Measurements from ENCODE around the gene ABL2.
A peak's percentile ranks its signal among the peaks of the same experiment; 100 is the strongest.
"Not testable (repeated sequence)": the region's sequence is repeated elsewhere in the genome, so short reads cannot be mapped to it uniquely, and the experiment has no call there.

ABL2 gene

DNA sequence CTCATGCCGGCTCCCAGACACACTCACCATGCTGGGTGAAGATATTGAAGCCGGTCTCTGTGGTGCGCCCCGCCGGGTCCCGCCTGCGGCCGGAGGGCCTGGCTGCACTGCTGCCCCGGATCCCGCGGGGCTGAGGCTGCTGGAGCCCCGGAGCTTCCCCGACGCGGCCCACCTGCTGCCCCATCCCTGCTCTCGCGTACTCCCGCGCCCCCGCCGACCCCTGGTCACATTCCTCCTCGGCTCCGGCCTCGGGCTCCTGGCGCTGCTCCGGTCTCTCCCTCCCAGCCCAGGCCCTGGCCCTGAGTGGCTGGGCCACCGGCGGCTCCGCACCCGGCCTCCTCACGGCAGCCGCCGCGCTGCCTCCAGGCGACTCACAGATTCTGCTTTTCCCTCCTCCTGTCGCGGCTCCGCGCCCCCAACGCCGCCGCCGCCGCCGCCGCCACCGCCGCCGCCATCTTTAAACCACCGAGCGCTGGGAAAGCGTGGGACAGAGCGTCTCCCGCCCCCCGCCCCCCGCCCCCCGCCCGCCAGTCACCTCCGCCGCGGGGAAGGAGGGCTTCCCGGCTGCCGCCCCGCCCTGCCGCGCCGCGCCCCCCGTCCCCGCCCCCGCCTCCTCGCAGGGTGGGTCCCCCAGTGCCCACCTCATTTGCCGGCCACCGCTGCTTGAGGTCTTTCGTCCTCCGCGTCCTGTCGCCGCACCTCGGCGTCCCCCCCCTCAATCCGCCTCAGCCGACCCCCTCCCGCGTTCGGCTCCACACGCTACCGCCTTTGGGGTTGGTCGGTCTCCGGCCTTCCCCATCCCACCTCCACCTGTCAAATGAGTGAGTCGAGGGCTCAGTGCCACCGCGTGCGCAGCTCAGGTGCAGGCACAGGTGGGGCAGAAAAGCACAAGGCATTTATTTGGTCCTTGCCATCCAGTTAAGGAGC is at the start of gene ABL2:
TSS of gene ABL2 (minus strand) at position 464 of the 927 bp plus-strand sequence. CDS start at position 184, 280 bp downstream.
- DNase-seq (ENCODE audit: low read depth) = peak; percentile 56

DNA sequence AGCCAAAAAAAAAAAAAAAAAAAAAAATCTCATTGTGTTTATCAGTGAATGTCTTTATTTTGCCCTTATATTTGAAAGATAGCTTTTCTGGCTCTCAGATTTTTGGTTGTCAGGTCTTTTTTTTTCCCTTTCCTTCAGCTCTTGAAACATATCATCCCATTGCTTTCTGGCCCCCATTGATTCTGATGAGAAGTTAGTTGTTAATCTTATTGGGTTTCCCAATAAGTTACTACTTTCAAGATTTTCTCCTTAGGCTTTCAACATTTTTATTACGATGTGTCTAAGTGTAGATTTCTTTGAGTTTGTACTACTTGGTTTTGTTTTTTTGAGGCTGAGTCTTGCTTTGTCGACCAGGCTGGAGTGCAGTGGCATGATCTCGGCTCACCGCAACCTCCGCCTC is 49.4 kb upstream of the ABL2 start:
- no peak for DNase-seq (ENCODE audit: low read depth)

DNA sequence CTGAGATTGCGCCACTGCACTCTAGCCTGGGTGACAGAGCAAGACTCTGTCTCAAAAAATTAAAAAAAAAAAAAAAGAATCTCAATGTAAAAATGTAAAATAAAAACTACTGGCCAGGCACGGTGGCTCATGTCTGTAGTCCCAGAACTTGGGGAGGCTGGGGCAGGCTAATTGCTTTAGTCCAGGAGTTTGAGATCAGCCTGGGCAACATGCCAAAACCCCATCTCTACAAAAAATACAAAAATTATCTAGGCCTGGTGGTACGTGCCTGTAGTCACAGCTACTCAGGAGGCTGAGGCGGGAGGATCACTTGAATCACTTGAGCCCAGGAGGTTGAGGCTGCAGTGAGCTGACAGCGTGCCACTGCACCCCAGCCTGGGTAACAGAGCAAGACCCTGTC is 44.9 kb upstream of the ABL2 start:
- DNase-seq (ENCODE audit: low read depth) = not testable (repeated sequence)

DNA sequence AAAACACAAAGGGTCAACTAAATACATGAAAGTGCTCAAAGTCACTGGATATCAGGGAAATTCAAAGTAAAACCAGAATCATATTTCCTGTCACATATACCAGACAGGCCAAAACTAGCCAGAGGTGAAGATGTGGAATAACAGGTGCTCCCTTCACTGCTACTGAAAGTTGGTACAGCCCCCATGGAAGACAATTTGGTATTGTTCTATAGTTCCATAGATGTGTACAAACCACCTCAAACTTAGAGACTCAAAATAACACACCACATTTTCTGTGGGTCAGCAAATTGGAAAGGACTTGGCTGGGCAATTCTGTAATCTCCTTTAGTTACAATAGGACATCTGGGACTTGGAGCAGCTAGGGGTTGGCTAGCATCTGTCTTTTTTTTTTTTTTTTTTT is 39.6 kb upstream of the ABL2 start:
- DNase-seq (ENCODE audit: low read depth) = no peak

DNA sequence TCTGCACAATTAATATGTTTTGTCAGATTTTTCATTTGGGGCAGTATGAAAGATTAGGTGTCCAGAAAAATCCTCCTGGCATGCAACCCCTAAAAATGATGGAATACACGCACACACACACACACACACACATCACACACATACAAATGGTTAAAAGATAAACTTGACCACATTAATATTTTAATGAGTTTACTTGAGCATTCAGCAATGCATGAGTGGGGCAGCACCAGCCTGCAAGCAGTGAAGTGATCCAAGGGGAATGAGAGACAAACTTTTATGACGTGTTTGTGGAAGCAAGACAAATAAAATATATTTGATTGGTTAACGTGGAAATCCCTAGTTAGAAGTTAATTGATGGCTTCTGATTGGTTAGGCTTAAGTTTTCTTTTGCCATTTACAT is 35.0 kb upstream of the ABL2 start:
- DNase-seq (ENCODE audit: low read depth) = no peak

DNA sequence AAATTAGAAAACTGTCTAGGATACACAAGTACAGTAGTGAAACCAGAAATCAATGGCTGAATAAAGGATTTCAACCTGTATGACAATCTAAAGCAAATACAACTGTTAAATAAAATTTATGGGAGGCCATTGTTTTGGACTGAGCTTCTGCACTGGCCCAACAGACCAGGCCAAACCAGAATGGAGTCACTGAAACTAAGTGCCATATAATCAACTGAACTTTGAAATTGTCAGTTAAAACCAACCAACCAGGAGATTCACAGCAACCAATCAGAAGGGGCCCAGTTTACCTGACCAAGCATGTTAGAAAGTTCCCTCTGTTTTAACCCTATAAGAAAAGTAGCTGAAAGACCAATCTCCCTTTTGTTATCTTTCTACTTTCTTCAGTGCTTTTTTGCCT is 33.6 kb upstream of the ABL2 start:
- no peak for DNase-seq (ENCODE audit: low read depth)

DNA sequence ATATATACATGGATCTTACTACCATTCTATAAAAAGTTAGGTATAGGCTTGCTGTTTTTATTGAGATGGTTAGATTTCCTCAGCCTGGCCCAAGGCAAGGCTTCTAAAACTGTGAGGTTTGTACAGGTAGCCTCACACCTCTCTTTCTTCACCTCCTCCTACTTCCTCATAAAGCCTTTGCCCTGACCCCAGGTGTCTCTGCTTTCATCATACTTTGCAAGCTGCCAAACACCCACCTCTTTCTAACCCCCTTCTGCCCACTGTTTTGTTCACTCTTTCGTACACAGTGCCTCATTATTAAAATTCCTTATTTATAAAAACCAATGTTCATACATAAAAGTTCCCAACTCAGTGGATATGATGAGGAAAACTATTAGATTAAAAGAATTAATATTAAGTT is 32.7 kb upstream of the ABL2 start:
- DNase-seq (ENCODE audit: low read depth) = no peak

DNA sequence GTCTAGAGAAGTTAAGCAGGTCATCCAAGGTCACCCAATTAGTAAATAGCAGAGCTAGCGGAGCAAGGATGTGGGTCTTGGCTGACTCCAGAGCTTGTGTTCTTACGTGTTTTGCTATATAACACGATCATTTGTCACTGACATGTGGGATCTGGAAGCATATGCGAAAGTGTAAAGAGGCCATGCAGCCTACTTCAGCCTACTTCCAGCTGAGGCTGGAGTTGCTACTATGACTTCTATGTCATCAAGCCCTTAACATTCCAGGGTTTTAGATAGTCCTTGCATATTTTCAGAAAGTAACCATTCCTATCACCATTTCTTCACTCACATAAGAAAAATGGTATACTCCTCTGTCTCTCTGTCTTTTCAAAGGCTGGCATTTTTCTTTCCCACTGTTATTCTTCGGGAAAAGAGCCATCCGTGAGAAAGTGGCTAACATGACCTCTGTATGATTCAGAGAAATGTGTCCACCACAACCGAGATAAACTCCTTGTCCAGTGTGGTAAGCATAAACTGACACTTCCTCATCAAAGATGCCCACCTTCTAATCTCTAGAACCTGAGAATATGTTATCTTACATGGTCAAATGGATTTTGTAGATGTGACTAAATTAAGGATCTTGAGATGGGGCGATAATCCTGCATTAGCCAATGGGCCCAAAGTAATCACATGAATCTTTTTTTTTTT is 24.0 kb upstream of the ABL2 start:
- no peak for DNase-seq (ENCODE audit: low read depth)

DNA sequence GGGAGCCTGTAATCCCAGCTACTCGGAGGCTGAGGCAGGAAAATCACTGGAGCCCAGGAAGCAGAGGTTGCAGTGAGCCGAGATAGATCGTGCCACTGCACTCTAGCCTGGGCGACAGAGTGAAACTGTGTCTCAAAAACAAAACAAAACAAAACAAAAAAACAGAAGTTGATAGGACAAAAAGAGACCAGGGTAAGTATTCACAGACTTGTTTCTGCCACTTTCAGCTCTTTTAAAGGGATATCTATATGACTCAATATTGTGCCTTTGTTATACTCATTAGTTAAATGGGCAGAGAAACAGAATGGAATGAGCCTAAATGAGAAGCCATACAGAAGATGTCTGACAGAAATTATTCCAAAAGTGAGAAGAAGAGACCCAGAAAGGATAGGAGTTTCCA is 23.1 kb upstream of the ABL2 start:
- DNase-seq (ENCODE audit: low read depth) = no peak

DNA sequence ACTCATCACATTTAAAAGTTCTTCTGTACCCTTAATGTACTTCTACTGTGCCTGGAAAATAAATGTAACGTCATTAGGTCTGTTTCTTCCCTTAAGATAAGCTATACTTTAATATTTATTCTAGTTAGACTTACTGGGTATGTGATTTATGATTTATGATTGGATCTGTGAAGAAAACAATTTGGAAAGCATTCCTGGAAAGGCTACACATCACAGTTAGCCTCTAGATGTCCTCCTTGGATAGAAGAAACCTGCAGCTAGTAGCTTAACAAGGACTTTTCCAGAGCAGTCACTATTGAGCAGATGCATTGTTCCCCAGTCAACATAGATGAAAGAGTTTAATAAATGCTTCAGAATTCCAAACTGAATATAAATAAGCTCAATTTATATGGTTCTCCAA is 22.2 kb upstream of the ABL2 start:
- no peak for DNase-seq (ENCODE audit: low read depth)

DNA sequence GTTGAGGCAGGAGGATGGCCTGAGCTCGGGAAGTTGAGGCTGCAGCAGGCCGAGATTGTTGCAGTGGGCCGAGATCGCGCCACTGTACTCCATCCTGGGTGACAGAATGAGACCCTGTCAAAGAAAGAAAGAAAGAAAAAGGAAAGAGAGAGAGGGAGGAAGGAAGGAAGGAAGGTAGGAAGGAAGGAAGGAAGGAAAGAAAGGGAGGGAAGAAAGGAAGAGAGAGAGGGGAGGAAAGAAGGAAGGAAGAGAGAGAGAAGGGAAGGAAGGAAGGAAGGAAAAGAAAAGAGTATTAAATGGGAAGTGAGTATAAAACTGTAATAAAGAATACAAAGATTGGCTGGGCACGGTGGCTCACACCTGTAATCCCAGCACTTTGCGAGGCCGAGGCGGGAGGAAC is 18.4 kb upstream of the ABL2 start:
- no peak for DNase-seq (ENCODE audit: low read depth)

DNA sequence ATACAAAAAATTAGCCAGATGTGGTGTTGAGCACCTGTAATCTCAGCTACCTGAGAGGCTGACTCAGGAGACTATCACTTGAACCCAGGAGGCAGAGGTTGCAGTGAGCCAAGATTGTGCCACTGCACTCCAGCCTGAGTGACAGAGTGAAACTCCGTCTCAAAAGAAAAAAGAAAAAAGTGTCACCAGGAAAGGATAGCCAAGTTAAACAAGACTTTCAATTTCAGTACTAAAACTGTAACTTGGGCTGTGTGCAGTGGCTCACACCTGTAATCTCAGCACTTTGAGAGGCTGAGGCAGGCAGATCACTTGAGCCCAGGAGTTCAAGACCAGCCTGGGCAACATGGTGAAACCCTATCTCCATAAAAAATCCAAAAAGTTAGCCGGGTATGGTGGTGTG is 15.9 kb upstream of the ABL2 start:
- not testable (repeated sequence) for DNase-seq (ENCODE audit: low read depth)

DNA sequence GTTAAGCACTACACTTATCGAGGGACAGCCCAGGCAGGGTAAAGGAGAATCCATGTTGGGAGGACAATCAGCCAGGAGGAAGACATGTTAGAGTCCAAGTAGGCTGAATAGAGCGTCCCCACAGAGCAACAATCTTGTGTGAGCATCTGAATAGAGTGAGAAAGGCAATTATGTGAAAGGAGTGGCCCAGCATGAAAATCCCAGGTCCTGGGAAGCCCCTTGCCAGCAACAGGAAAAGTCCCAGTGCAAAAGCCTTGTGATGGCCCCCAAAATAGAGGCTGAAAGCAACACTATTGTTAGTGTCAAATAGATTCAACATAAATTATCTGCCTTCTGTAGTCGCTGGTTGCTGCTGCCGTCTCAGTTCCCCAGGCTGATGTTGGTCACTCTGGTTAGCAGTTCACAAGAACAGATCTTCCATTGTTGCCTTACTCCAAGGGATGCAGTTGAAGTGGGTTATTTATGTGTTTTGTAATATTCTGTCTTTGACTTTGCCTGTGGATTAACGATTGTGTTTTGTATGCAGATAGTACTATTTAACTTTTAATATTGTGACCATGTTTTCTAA is 12.1 kb upstream of the ABL2 start:
- DNase-seq (ENCODE audit: low read depth) = no peak

DNA sequence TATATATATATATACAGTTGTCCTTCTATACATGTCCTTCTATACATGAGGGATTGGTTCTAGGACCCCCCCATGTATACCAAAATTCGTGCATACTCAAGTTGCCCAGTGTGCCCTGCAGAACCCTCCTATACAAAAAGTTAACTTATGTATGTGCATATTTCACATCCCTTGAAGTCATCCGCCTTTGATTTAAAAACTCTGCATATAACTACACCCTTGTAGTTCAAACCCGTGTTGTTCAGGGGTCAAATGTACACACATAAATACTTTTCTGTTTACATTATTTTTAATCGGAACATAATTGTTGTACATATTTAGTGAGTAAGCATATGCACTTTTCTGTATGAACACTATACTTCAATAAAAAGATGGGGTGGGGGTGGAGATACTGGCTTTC is 7.7 kb upstream of the ABL2 start:
- no peak for DNase-seq (ENCODE audit: low read depth)

DNA sequence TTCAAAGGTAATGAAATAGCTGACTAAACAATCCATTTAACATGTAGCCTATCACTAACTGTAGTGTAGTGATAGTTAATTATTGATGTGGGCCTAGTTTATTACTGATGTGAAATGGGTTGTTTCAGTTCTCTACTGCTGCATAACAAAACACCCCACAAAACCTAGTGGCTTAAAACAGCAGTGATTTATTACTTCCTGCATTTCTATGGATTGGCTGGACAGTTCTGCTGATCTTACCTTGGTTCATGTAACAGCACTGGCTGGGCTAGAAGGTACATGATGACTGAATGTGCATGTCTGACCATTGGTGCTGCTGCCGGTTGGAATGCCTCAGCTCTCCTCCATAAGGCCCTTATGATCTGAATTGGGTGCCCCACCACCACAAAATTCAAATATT is 5.4 kb upstream of the ABL2 start:
- DNase-seq (ENCODE audit: low read depth) = no peak

DNA sequence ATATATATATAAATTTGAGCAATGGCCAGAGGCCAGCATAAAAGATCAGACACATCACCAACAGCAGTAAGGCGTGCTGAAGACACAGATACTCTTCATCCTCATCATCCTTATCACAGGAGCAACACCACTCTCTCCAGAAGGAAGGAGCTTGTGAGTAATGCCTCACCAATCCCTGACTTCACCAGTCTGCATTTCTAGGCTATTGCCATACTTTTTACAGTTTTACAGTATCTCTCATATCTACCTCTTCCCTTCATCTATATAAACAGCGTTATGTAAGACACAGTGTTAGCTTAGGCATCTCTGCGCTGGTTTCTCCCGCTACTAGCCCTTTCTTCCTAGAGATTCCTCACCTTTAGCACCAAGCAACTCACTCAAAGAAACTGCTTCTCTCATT is 2.4 kb upstream of the ABL2 start:
- DNase-seq (ENCODE audit: low read depth) = no peak

DNA sequence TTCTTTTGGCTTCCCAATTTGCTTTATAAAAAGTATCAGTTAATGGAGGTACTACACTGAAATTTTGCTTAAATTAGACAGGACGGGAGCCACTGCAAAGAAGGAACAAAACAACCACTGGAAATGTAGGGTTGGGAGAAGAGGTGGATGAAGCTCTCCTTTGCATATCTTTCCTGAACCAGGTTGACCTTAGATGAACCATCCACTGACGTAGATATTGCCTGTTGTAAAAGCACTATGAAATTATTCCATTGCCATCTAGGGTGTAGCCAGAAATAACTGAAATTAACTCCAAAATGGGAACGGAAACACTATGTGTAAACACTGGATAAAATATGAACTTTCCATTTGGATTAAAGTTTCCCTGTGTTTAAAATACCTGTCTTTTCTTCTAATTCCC is 1.2 kb upstream of the ABL2 start:
- no peak for DNase-seq (ENCODE audit: low read depth)

DNA sequence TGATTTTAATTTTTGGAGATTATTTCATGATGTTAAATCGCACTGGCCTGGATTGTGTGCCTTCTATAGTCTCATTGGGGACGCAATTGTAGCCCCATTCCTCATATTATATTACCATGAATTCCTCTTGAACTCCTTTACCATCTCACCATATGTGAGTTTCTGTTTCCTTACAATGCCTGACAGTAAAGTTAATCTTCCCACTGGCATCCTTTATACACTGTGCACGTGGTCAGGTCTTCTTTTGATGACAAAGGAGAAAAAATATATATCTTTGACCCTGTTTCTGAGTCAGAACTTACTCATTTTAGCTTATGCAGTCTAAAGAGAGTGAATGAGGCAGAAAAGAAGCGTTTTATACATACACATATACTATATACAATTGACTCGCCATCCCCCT is 774 bp upstream of the ABL2 start:
- DNase-seq (ENCODE audit: low read depth) = no peak

DNA sequence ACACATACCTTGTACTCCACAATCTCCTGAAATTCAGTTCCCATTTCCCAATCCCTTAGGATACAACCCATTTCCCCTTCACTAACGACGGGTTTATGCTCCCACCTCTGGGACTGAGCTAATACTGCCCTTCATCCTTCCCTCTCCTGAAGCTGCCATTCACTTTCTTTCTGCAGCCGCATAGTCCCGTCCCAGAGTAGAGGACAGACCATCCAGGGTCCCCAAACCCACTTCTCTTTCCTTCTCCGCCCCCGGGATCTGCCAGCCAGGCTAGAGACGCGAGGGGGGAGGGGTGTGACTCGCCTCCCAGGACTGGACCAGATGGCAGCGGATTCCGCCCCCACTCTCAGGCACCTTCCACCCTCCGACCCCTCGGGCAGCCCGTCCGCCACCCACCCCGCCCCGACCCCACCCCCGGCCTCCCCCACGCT is 679 bp downstream of the ABL2 start:
- peak; percentile 17 for DNase-seq (ENCODE audit: low read depth)

DNA sequence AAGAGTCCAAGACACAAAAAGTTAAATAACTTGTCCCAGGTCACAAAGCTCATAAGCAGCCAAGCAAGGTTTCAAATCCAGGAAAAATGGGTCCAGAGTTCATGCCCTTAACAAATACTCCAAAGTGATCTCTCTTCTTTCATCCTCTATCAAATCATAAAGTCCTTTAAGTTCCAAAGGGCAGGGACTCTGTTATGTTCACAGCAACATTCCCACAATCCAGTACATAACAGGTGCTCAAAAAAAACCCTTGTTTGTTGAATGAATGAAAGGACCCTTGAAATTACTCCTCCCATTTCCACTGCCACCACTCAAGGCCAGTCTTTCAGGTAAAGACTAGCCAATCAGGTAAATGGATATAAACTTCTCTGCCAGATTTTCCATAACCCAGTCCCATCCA is 2.7 kb downstream of the ABL2 start:
- no peak for DNase-seq (ENCODE audit: low read depth)

DNA sequence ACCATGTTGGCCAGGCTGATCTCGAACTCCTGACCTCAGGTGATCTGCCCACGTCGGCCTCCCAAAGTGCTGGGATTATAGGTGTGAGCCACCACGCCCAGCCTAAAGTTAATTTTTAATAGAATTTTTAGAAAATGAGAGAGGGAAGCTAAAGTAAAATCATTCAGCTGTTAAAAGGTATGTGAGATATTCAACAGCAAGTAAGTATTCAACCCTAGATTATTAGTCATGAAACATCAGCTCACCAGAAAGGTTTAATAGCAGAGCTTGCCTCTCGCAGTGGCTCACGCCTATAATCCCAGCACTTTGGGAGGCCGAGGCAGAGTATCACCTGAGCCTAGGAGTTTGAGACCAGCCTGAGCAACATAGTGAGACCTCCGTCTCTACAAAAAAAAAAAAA is 5.0 kb downstream of the ABL2 start:
- DNase-seq (ENCODE audit: low read depth) = not testable (repeated sequence)

DNA sequence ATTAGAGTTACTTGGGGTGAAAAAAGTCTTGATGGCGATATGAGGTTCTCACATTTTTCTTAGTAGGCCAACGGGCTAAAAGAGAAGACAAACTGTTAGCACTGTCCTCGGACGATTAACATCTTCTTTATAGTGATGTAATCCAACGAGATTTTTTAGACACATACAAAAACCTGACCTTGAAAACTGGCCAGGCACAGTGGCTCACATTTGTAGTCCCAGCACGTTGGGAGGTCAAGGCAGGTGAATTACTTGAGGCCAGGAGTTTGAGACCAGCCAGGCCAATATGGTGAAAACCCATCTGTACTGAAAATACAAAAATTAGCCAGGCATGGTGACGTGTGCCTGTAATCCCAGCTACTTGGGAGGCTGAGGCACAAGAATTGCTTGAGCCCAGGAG is 8.4 kb downstream of the ABL2 start:
- DNase-seq (ENCODE audit: low read depth) = not testable (repeated sequence)

DNA sequence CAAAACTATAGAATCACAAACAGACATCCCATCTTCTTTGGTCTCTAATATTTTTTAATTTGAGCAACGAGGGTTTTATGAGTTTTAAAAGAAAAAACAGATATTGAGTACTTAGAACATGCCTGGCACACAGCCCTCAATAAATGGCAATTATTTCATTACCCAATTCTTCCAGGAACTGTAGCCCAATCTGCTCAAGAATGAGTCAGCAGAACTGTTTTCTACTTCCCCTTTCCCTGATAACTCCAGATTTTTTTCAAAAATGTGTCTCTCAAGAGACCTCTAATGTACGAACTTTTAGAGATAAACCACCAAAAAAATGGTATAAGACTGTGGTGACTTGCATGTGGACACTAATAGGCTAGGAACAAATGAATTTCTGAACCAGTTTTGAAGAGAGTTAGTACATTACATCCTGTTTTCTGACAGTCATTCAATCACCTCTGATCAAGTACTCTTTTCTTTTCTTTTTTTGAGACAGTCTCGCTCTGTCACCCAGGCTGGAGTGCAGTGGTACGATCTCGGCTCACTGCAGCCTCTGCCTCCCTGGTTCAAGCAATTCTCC is 11.5 kb downstream of the ABL2 start:
- DNase-seq (ENCODE audit: low read depth) = no peak

Data from stimulated activated CD4-positive, alpha-beta T cell treated with anti-CD3 and anti-CD28 coated beads, Interleukin-2, amount 100 ng/mL, for 4 hours (primary cell).